ENCODE results near the gene SLC27A1.
"Not testable (repeated sequence)": the region's sequence is repeated elsewhere in the genome, so short reads cannot be mapped to it uniquely, and the experiment has no call there.

SLC27A1 gene

GRCh38 chr19:17510220-17510993, 40.1 kb downstream of the SLC27A1 start:
- no peak for DNase-seq (ENCODE audit: low spot score)

DNA sequence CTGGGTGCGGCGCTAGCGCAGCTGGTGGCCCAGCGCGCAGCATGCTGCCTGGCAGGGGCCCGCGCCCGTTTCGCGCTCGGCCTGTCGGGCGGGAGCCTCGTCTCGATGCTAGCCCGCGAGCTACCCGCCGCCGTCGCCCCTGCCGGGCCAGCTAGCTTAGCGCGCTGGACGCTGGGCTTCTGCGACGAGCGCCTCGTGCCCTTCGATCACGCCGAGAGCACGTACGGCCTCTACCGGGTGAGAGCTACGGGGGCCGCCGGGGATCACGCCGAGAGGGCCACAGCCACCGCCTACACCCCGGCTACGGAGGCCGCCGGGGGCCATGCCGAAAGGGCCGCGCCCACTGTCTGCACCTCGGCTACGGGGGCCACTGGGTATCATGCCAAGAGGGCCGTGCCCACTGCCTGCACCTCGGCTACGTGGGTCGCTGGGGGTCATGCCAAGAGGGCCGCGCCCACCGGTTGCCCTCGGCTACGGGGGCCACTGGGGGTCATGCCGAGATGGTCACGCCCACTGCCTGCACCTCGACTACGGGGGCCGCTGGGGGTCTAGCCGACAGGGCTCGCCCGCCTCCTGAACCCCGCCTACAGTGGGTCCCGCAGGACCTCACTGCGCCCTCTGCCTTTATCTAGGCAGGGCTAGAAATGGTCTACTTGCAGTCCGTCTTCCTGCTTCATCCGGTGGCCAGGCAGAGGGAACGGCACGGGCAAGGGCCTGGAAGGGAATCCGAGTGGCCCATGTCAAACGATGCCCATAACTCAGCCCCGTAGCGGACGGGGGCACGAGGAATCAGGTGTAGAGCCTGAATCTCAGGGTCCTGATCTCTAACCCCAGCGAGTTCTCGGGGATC, 41.6 kb downstream of the SLC27A1 start:
- DNase-seq (ENCODE audit: low spot score) = peak; percentile 82

- DNase-seq (ENCODE audit: low spot score) = no peak
Observed at GRCh38 chr19:17512574-17512939, 42.2 kb downstream of the SLC27A1 start.

DNA sequence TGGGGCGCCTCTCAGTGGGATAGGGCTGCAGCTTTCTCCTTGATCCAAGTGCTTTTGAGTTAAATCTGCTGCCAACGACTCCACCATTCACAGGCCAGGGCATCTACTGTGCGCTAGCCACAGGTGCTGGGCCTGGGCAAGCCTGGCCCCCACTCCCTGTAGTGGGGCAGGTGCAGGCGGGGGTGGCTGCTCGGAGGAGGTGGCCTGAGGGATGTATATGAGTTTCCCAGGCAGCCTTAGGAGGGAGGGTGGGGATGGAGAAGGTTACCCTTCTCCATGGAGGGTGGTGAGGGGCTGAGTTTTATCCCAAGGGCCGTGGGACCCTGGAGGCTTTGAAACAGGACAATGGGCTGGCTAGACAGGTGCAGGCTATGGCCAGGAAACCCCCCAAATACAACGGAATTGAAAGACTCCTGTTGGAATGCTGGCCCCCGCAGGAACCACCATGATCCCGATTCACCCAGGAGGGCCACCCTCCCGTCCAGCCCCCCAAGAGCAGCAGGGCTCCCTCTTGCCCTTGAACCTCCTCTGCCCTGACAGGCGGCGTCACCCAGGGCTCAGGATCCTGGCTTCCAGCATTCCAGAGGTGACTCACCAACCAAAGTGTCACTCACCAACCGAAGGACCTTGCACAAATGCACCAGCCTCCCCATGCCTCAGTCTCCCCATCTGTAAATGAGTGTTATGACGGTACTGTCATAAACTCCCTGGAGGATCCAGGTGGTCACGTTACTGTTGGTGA, 45.3 kb downstream of the SLC27A1 start:
- no peak for DNase-seq (ENCODE audit: low spot score)

DNA sequence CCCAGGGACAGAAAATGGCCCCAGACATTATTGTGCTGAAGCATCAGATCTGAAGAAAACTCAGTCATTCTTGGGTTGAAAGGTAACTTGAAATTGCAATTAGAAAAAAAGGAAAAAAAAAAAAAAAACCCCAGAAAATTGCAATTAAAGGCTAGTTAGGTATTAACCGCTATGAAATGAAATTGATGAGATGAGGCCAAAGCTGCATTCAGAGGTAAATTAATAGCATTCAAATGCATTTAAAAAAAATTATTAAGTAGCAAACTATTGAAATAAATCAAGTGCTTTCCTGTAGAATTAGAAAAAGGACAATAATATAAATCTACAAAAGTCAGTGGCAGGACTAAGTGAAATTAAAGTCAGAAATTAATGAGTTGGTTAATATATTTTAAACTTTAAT, 47.6 kb downstream of the SLC27A1 start:
- DNase-seq (ENCODE audit: low spot score) = no peak

DNA sequence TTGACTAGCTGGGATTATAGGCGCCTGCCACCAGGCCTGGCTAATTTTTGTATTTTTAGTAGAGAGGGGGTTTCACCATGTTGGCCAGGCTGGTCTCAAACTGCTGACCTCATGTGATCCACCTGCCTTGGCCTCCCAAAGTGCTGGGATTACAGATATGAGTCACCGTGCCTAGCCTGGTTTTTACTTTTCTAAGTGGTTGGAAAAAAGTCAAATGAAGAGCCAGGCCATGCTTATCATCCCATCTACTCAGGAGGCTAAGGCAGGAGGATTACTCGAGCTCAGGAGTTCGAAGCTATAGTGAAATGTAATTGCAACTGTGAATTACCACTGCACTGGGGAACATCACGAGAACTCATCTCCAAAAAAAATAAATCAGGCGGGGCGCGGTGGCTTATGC, 48.3 kb downstream of the SLC27A1 start:
- not testable (repeated sequence) for DNase-seq (ENCODE audit: low spot score)

GRCh38 chr19:17519967-17520366, 49.6 kb downstream of the SLC27A1 start:
- DNase-seq (ENCODE audit: low spot score) = no peak

- no peak for DNase-seq (ENCODE audit: low spot score)
Observed at GRCh38 chr19:17520865-17521264, 50.5 kb downstream of the SLC27A1 start.

DNA sequence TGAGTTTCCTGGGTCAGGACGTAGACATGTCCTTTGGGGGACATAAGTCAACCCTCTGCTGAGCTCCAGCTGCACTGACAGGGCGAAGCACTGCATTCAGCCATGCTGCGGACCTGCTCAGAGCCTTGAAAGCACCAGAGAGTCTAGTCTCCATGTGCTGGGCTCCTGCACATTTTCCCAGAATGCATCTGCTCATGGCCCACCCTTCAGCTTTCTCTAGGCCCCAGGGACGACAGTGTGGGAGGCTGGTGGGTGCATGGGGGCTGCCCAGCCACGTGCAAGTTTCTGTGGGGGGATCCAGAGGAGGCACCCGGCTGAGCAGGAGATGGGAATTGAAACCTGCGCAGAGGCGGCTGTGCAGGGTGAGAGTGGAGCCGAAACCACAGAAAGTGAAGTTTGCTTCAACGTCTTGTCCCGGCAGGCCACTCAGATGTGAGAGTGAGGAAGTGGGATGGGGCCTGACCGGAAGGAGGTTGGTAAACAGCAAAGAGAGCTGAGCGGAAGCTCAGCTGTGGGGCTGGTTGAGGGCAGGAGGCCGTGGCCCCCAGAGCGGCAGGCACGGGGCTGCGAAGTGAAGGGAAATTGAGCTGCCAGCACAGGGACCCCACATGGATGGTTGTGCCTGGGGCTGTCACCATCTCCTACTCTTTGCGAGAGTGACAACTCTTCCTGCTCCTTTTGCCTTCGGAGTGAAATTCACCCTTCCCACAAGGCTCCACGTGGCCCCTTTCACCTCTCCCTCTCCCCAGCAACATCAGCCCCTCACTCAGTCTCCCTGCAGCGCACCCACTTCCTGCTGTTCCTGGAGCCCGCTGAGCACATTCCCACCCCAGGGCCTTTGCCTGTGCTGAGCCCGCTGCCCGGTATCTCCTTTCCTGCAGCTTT, 52.9 kb downstream of the SLC27A1 start:
- DNase-seq (ENCODE audit: low spot score) = no peak

GRCh38 chr19:17524651-17525050, 54.3 kb downstream of the SLC27A1 start:
- no peak for DNase-seq (ENCODE audit: low spot score)

GRCh38 chr19:17525141-17525540, 54.8 kb downstream of the SLC27A1 start:
- no peak for DNase-seq (ENCODE audit: low spot score)

GRCh38 chr19:17526922-17527321, 56.6 kb downstream of the SLC27A1 start:
- no peak for DNase-seq (ENCODE audit: low spot score)

DNA sequence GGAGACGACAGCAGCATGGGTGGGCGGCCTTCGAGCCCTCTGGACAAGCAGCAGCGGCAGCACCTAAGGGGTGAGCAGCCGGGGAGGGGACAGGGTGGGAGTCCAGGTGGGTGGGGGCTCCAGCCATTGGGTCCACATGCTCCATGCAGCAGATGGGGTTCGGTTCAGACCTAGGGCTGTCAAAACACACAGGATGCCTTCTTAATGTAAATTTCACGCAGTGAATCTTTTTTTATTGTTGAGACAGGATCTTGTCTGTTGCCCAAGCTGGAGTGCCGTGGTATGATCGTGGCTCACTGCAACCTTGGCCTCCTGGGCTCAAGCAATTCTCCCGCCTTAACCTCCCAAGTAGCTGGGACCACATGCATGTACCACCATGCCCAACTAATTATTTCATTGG, 57.0 kb downstream of the SLC27A1 start:
- no peak for DNase-seq (ENCODE audit: low spot score)

GRCh38 chr19:17528610-17529009, 58.3 kb downstream of the SLC27A1 start:
- DNase-seq (ENCODE audit: low spot score) = no peak

DNA sequence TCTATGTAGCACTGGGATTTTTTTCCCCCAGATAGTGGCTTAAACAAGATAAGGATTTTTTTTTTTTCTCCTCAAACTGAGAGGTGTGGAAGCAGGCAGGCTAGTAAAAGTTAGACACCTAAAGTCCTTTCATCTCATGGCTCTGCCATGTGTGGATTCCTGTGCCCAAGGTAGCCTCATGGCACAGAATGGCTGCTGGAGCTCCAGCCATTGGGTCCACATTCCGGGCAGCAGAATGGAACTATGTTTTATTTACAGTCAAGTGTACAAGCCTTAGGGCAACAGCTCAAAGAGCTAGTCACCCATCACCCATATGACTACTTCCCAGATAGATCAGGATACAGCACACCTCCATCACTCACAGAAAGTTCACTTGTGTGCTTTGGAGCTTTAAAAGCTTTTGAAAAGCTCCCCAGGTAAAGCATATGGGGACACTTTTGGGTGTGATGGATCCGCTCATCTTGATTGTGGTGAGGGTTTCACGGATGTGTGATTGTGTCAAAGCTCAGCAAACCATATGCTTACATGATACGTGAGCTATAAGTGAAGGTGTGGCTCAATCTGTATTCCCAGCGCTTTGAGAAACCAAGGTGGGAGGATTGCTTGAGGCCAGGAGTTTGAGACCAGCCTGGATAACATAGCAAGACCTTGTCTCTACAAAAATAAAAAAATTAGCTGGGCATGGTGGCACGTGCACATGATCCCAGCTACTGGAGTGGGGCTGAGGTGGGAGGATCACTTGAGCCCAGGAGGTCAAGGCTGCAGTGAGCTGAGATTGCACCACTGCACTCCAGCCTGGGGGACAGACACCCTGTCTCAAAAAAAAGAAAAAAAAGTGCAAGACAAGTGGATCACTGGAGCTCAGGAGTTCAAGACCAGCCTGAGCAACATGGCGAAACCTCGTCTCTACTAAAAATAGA, 59.2 kb downstream of the SLC27A1 start:
- no peak for DNase-seq (ENCODE audit: low spot score)

- no peak for DNase-seq (ENCODE audit: low spot score)
Observed at GRCh38 chr19:17530586-17530985, 60.3 kb downstream of the SLC27A1 start.

GRCh38 chr19:17532116-17532515, 61.8 kb downstream of the SLC27A1 start:
- no peak for DNase-seq (ENCODE audit: low spot score)

GRCh38 chr19:17532557-17532956, 62.2 kb downstream of the SLC27A1 start:
- DNase-seq (ENCODE audit: low spot score) = no peak

GRCh38 chr19:17534767-17535166, 64.4 kb downstream of the SLC27A1 start:
- DNase-seq (ENCODE audit: low spot score) = no peak

DNA sequence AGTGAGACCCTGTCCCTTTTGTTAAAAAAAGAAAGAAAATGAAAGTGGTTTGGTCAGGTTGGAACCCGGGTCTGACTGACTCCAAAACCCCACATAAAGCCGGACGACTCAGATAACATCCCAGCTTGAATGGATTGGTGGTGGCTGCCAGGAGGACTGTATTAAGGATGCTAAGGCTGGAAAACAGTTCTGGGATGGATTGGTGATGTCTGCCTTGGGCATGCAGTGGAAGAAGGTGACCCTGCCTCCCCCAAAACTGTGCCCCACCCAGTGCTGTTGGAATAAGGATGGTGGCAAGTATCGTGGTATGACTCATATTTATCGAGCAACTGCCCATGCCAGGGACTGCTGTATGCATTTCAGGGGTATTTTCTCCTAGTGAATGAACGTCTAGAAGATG, 66.6 kb downstream of the SLC27A1 start:
- no peak for DNase-seq (ENCODE audit: low spot score)
